ENCODE results near the gene KLF16. TPM values are rescaled to one million over a fixed set of nuclear protein-coding genes. Genes with fewer than 3 reads are reported as not detected.

KLF16 gene
- total RNA-seq, 4 donors from 2014 or later = 4.6 to 8.4 (median 7.0) TPM

DNA sequence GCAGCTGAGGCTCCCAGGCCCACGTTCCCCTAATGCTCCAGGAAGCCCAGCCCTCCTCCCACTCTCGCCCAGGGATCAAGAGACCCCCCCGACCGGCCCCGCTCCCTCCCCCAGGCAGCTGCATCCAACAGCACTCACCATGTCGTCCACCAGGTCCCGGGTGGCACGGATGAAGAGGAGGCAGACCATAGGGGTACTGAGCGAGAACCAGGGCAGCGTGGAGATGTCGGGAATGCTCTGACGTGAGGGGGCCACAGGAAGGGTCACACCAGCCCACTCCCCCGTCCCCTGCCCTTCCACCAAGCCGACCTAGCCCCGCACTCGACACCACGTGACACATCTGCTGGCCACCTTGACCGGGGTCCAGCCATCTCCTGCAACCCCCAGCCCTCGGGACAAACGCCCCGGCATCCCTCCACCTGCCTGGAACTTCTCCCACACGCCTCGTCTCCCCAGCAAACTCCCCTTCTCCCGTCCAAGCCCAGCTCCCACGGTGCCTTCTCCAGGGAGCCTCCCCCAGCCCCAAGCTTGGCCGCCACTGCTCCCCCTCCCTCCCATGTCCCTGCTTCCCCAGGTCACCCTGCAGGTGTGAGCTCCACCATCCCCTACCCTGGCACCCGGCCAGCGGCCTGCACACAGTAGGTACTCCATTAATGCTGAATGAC is 56.2 kb downstream of the KLF16 start:
- H3K4me1 ChIP-seq = peaks cover 0 to 10% (median 5%) of the 10 kb centered on the region in 4 donors
- WGBS, 2 donors = 58 to 67% methylated on average over 23 to 27 of the region's 28 CpGs
- no peaks in the 10 kb centered on the region for H3K27me3 ChIP-seq
- no peaks in the 10 kb centered on the region for H3K9me3 ChIP-seq
- no peaks in the 10 kb centered on the region for H3K36me3 ChIP-seq
- TF ChIP-seq CTCF (IDR thresholded peaks at IDR 0.05) = no peak
- no peak for TF ChIP-seq POLR2A (IDR thresholded peaks at IDR 0.05)
- TF ChIP-seq EP300 (IDR thresholded peaks at IDR 0.05) = no peak
- H3K4me3 ChIP-seq = no peak overlapping the region
- H3K27ac ChIP-seq = no peak overlapping the region
- no peak for DNase-seq (ENCODE audit: low spot score in 2 of 2)

DNA sequence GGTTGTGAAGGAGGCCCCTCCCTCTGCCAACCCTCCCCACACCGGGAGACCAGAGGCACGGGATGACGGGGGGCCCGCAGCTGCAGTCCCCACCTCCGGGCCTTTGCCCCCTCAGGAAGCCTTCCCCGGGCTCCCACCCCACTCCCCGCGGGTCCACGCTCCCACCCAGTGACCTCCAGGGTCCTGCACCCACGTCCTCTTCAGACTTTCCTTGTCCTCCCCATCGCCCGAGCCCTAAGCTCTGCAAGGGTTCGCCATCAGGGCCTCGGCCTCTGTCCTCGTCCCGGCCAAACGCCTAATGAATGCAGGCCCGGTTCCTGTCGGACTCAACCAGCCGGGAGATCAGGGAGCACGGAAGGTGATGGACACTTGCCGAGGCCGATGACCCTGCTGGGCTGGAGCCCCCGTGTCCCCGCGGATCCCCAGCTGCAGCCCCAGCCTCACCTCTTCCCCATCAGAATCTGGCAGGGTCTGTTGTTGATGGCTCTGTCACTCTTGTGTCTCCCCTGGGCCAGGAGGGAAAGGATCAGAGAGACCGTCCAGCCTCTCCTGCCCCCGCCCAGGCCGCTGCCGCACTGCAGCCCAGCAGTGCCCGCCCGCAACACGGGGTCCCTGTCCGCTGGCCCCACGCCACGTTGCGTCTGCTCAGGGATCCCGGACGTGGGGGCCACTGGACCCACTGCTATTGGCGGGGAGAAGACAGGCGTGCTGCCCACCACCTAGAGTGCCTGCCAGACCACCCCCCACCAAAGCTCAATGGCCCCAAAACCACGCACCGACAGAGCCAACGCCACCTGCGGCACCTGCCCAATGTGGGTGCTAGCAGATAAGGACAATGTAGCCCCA is 57.0 kb downstream of the KLF16 start:
- no peak for DNase-seq (ENCODE audit: low spot score in 2 of 2)
- no peak overlapping the region for H3K4me3 ChIP-seq
- WGBS, 2 donors = 60 to 77% methylated on average over 41 to 45 of the region's 45 CpGs
- TF ChIP-seq POLR2A (IDR thresholded peaks at IDR 0.05) (no peak), CTCF (IDR thresholded peaks at IDR 0.05) (no peak), EP300 (IDR thresholded peaks at IDR 0.05) (no peak)
- no peaks in the 10 kb centered on the region for H3K9me3 ChIP-seq
- H3K36me3 ChIP-seq = no peaks in the 10 kb centered on the region
- H3K27ac ChIP-seq = no peak overlapping the region
- no peaks in the 10 kb centered on the region for H3K27me3 ChIP-seq
- peaks cover 0 to 2% (median 0%) of the 10 kb centered on the region in 4 donors for H3K4me1 ChIP-seq

DNA sequence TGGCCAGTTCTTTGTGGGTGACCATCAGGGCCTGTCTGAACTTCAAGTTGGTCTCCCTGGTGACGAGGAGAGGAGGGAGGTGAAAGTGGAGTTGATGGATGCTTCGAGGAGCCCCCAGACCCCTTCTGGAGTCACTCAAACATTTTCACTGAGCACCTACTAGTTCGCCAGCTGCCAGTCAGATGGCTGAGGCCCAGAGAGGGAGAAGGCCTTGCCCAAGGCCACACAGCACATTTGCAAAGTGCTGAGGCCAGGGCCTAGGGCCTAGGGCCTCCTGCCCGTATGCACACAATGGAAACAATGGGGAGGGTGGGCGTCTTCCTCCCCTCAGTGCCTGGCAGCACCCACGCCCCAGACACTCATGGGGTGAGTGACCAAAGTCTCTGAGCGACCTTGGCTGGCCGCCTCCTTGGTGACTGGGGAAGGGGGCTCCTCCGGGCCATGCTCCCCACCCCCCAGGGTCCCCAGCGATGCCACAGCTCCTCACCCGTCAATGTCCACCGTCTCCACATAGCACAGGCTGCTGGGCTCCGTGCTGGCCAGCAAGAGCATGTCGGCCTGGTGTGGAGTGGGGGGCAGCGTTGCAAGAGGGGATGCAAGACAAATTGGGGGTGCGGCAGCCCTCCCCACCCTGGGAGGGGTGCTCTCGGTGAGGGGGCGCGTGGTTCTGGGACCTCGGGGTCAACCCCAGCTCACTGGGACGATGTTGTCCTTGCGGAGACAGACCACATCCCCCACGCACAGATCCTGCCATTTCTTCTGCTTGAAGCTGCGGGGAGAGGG is 57.8 kb downstream of the KLF16 start:
- Histone ChIP-seq H3K27me3 (no peaks in the 10 kb centered on the region), H3K9me3 (no peaks in the 10 kb centered on the region), H3K36me3 (no peaks in the 10 kb centered on the region), H3K27ac (no peak overlapping the region), H3K4me1 (no peaks in the 10 kb centered on the region), H3K4me3 (no peak overlapping the region)
- TF ChIP-seq POLR2A (IDR thresholded peaks at IDR 0.05) = no peak
- TF ChIP-seq CTCF (IDR thresholded peaks at IDR 0.05) = no peak
- TF ChIP-seq EP300 (IDR thresholded peaks at IDR 0.05) = no peak
- no peak for DNase-seq (ENCODE audit: low spot score in 2 of 2)
- 77 to 81% methylated on average over 22 of the region's 24 CpGs for WGBS, 2 donors

- Histone ChIP-seq H3K27ac (no peak overlapping the region), H3K4me1 (no peaks in the 10 kb centered on the region), H3K4me3 (no peak overlapping the region), H3K36me3 (no peaks in the 10 kb centered on the region), H3K27me3 (no peaks in the 10 kb centered on the region), H3K9me3 (no peaks in the 10 kb centered on the region)
- TF ChIP-seq CTCF (IDR thresholded peaks at IDR 0.05) (no peak), EP300 (IDR thresholded peaks at IDR 0.05) (no peak), POLR2A (IDR thresholded peaks at IDR 0.05) (no peak)
- 88 to 89% methylated on average over 6 of the region's 6 CpGs for WGBS, 2 donors
- DNase-seq (ENCODE audit: low spot score in 2 of 2) = no peak
These were observed 58.5 kb downstream of the KLF16 start for GRCh38 chr19:1804858-1805257.

Other genes starting within 250 kb of the KLF16 start
- 100 to 1,000 TPM in 1 of 4 donors, 10 to 100 TPM in 3; 23.4 to 299 (median 37.3) TPM for gene TCF3, start 211.0 kb downstream of the KLF16 start, total RNA-seq
- gene ONECUT3, start 110.1 kb downstream of the KLF16 start, total RNA-seq = not detected
- gene ATP8B3, start 51.3 kb downstream of the KLF16 start, total RNA-seq = 1 to 10 TPM in 2 of 4 donors, under 1 TPM in 2; 0.21 to 2.4 (median 1.2) TPM
- gene REXO1, start 15.1 kb downstream of the KLF16 start, total RNA-seq = 10 to 100 TPM; 17.9 to 87.3 (median 31.1) TPM
- 100 to 1,000 TPM; 127 to 165 (median 132) TPM for gene ABHD17A, start 21.9 kb upstream of the KLF16 start, total RNA-seq
- gene ADAT3, start 41.8 kb upstream of the KLF16 start, total RNA-seq = 1 to 10 TPM; 2.4 to 8.7 (median 4.8) TPM
- gene SCAMP4, start 41.8 kb upstream of the KLF16 start, total RNA-seq = 10 to 100 TPM; 34.7 to 65.7 (median 56.2) TPM
- gene CSNK1G2, start 77.6 kb upstream of the KLF16 start, total RNA-seq = 100 to 1,000 TPM in 1 of 4 donors, 10 to 100 TPM in 3; 38.9 to 132 (median 55.6) TPM
- gene BTBD2, start 152.1 kb upstream of the KLF16 start, total RNA-seq = 10 to 100 TPM; 54.0 to 94.5 (median 73.5) TPM
- gene MKNK2, start 187.7 kb upstream of the KLF16 start, total RNA-seq = 100 to 1,000 TPM; 126 to 265 (median 152) TPM
- gene MOB3A, start 232.7 kb upstream of the KLF16 start, total RNA-seq = 10 to 100 TPM; 31.7 to 70.8 (median 35.2) TPM
- gene IZUMO4, start 233.3 kb upstream of the KLF16 start, total RNA-seq = 10 to 100 TPM; 28.6 to 46.3 (median 33.2) TPM

Measured in tibial nerve (tissue), 4 donors.